Hematopoietic multipotent progenitor cell treated with erythropoietin and hydrocortisone succinate and interleukin-3 and kit ligand, for 4 days (in vitro differentiated cells): ENCODE measurements around the gene IPMK.
"Not testable (repeated sequence)": the region's sequence is repeated elsewhere in the genome, so short reads cannot be mapped to it uniquely, and the experiment has no call there.

Experiments used
- DNase-seq: peaks from one replicate; pipeline ENCODE4 v3.0.0-alpha.2; 2015

Gene IPMK

DNA sequence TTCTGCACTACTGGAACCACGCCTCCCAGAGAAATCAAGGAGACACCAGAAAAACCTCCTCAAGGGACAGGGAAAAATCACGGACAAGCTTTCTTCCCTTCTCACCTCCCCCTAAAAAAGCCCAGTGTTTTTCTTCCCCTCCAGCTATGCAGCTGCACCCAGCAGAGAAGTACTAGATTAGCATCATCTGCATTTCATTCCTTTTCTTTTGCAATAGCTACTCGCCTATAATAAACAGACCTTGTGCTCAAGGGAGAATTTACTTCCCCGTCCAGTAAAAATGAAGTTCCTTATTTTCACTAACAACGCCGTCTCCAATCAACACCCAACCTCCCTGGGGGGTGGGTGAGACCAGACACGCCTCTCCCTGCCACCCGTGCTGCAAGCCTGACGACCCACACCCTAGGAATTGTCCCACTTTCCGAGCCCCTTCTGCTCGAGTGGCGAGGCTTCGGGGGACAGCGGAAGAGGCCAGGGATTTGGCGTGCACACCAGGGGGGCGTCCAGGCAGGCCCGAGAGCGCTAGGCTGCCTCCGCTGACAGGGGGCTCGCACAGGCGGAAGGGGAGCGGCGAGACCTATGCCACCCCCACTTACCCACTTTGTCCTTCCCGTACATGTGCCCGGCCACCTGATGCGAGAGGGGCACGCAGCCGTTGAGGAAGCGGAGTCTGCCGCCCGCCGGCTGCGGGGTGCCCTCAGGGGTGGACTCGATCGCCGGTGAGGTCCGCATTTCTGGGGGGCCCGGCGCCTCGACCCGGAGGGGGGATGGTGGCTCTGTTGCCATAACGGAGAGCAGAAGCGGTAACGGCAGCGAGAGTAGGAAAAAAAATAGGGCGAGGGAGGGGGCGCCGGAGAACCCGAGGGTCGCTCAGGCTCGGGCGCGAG lies 625 bp downstream of the IPMK start:
- peak; percentile 92 for DNase-seq

DNA sequence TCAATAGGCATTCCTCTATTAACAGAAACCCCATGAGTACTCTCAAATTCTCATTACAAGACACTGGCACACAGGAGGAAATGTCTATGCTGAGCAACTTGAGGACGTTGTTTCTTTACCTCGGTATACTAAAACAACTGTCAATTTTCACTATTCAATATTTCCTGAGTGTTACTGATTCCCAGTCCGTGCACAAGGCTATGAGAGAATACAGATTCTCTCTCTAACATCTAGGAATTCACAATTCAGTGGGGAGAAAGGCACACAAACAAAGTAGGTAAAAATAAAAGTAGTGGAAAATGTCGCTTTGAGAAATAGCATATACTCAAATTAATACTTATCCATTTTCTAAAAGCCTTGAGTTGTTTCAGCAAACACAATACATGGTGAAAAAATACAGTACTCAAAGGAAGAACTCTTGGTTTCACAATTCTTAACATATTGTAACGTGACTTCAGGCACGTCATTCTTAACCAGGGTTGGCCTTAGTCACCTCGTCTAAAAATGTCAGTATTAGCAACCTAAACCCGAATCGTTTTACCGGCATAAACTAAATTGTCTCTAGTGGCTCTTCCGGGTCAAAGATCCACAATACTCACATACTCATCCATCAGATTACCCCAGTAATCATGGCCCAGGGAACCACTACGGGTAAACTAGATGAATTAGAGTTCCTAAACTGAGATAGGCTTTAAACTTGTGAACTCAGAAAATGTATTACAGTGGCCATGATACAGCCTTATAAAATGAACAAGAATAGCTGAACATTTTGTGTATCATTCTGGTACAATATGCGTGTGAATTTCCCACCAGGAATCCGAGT lies 1.5 kb downstream of the IPMK start:
- peak; percentile 65 for DNase-seq

DNA sequence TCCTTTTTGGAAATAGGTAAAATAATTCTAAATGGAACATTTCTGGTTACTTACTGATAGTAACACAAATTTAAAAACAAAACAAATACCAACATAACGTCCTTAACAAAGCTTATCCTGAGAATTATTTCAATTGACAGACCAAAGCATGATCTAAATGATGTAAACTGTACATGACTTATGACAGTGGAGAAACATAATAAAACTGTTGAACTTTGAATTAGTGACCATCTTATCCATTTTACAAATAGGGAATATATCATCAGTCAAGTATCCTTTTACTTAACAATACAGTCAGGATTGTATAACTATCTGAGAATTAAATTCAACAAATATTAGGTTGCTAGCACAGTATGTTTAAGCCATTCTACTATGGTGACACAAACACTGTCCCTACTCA lies 2.4 kb downstream of the IPMK start:
- DNase-seq, result no peak

DNA sequence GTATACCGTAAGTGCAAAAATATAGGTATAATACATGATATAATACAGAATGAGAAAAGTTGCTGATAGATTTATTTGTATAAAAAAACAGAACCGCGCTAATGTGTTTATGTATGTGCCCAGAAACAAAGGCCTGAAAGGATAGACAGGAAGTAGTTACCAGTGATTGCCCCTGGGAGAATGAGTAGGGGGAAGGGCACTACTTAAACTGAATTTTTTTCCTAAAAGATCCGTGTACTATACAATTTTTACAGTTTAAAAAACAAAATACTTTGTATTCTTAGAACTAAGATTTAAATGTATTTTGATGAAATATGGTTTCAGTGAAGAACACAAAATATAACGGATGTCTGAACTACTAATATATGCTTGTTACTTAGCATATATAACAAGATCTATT lies 2.9 kb downstream of the IPMK start:
- DNase-seq, result peak; percentile 64

DNA sequence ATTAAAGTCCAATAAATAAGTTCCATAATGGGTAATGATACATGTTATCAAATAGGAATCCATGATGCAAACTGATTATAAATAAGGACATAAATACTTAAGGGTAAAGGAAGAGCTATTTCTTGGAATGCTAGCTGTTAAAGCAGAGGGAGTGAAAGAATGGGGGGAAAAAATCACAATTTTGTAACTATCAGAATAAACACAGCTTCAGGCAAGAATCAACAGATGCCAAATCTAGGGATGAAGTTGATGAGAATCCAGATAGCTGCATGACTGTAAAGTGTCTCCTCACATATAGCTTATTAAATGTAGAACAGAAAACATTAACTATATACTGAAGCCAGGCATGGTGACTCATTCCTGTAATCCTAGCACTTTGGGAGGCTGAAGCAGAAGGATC lies 4.9 kb downstream of the IPMK start:
- no peak for DNase-seq

DNA sequence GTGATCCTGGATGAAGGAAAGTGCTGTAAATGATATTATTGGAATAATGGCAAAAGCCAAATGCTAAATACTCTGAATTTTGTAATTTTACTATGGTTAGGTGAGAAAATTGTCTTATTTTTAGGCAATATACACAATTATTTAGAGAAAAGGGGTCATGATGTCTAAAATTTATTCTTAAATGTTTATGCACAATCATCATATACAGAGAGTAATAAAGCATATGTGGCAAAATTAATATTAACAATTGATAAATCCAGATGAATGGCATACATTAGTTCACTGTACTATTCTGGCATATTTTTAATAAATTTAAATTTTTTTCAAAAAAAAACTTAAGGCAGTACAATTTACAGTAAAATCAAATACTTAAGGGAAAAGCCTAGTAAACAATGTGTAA lies 7.4 kb downstream of the IPMK start:
- no peak for DNase-seq

DNA sequence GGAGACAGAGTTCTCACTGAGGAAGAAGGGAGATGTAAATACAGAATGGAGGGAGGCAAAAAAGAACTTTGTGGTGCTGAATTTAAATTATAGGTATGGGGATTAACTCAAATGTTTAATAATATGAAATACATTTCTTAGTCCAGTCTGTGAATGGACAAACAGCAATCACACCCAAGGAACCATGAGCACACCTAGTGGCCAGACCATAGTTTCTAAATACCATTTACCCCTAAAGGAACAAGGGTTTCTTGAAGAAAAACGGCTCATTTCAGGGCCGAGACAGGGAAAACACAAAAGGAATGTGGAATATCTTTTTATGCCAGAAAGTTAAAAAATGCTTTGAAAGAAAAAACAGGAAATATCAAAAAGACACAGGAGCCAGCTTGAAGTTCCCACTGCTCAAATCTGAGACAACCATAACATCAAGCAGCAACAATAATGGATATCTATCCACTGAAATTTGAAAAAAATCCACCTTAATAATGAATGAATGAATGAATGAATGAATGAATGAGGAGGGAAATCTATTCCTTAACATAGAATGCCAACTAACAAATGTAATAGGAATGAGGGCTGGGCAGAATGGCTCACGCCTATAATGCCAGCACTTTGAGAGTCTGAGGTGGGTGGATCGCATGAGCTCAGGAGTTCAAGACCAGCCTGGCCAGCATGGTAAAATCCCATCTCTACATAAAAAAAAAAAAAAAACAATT lies 8.6 kb downstream of the IPMK start:
- DNase-seq, result no peak

DNA sequence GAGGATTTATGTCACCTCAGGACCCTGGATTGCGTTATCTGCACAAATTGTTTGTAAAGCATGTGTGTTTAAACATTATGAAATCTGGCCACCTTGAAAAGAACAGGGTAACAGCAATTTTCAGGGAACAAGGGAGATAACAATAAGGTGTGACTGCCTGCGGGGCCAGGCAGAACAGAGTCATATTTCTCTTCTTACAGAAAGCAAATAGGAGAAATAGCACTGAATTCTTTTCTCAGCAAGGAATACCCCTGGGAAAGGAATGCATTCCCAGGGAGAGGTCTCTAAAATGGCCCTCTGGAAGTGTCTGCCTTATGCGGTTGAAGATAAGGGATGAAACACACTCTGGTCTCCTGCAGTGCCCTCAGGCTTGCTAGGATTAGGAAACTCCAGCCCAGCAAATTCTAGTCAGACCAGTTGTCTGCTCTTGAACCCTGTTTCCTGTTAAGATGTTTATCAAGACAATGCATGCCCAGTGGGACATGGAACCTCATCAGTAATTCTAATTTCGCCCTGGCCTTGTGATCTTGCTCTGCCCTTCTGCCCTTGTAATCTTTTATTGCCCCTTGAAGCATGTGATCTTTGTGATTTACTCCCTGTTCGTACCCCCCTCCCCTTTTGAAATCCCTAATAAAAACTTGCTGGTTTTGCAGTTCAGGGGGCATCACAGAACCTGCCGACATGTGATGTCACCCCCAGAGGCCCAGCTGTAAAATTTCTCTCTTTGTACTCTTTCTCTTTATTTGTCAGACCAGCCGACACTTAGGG lies 11.5 kb downstream of the IPMK start:
- DNase-seq, result not testable (repeated sequence)

DNA sequence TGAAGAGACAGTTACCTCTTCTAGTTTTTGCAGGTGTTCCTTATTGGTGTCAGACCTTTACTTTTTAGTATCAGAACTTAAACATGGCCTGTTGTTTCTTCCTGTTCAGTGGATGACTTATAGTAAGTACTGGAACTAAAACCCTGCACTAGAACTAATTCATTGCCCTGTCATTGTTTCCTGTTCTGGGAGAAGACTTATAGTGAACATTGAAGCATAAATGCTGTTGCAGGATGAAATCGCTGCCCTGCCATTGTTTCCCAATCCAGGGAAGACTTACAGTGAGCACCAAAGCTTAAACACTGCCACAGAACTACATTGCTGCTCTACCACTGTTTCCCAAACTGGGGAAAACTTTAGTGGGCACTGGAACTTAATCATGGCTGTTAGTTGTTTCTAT lies 13.1 kb downstream of the IPMK start:
- no peak for DNase-seq

DNA sequence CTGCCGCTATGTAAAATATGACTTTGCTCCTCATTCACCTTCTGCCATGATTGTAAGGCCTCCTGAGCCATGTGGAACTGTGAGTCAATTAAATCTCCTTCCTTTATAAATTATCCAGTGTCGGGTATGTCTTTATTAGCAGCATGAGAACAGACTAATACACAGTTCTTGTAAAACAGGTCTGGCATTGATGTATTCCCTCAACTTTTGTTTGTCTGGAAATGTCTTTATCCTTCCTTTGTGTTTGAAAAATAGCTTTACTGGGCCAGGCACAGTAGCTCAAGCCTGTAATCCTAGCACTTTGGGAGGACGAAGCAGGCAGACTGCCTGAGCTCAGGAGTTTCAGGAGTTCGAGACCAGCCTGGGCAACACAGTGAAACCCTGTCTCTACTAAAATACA lies 14.5 kb downstream of the IPMK start:
- DNase-seq, result no peak

DNA sequence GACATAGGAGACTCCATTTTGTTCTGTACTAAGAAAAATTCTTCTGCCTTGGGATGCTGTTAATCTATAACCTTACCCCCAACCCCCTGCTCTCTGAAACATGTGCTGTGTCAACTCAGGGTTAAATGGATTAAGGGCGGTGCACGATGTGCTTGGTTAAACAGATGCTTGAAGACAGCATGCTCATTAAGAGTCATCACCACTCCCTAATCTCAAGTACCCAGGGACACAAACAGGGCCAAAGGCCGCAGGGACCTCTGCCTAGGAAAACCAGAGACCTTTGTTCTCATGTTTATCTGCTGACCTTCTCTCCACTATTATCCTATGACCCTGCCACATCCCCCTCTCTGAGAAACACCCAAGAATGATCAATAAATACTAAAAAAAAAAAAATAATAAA lies 23.0 kb downstream of the IPMK start:
- not testable (repeated sequence) for DNase-seq

DNA sequence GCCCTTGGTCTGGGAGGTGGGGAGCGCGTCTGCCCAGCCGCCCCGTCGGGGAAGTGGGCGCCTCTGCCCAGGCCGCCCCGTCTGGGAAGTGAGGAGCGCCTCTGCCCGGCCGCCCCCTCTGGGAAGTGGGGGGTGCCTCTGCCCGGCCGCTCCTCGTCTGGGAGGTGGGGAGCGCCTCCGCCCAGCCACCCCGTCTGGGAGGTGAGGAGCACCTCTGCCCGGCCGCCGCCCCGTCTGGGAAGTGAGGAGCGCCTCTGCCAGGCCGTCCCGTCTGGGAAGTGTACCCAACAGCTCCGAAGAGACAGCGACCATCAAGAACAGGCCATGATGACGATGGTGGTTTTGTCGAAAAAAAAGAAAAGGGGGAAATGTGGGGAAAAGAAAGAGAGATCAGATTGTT lies 23.5 kb downstream of the IPMK start:
- not testable (repeated sequence) for DNase-seq

DNA sequence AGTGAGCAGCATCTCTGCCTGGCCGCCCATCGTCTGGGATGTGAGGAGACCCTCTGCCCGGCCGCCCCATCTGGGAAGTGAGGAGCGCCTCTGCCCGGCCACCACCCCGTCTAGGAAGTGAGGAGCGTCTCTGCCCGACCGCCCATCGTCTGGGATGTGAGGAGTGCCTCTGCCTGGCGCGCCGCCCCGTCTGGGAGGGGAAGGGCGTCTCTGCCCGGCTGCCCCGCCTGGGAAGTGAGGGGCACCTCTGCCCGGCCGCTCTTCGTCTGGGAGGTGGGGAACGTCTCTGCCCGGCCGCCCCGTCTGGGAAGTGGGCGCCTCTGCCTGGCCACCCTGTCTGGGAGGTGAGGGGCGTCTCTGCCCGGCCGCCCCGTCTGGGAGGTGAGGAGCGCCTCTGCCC lies 23.9 kb downstream of the IPMK start:
- not testable (repeated sequence) for DNase-seq

DNA sequence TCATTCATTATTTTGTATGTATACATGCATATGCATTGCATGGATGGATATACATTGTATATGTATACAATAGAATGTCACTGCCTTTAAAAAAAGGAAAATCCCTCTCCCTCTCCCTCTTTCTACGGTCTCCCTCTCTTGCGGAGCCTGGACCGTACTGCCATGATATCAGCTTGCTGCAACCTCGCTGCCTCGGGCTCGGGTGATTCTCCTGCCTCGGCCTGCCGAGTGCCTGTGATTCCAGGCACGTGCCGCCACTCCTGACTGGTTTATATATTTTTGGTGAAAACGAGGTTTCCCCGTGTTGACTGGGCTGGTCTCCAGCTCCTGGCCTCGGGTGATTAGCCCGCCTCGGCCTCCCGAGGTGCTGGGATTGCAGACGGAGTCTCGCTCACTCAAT lies 24.4 kb downstream of the IPMK start:
- DNase-seq, result no peak

DNA sequence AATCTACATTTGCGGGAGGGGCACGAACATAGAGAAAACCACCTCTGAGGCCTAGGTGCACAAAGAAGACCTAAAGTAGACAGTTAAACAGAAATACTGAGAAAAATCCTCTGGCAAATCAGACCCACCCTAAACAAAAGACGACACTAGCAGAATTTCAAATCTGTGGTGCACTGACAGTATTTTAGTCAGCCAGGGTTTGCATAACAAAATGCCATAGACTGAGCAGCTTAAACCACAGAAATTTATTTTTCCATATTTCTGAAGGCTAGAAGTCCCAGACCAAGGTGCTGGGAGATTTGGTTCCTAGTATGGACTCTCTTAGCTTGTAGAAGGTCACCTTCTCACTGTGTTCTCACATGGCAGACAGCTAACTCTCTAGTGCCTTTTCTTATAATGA lies 26.3 kb downstream of the IPMK start:
- DNase-seq, result no peak

DNA sequence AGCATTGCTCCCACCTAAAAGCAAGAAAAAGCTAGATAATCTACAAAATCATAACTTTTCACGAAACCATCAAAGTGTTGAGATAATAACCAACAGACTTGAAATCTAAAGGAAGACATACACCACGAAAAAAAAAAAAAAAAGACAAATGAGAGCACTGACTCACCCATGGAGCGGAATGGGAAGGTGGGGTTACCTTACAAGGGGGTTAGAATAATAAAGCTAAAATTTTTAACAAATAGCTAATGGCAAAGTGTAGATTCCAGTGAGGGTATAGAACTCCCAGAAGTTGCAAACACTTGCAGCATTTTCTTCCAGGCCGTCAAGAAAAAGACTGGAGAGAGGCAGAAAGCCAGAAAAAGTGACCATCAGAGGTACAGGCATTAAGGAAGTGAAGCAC lies 27.2 kb downstream of the IPMK start:
- no peak for DNase-seq

DNA sequence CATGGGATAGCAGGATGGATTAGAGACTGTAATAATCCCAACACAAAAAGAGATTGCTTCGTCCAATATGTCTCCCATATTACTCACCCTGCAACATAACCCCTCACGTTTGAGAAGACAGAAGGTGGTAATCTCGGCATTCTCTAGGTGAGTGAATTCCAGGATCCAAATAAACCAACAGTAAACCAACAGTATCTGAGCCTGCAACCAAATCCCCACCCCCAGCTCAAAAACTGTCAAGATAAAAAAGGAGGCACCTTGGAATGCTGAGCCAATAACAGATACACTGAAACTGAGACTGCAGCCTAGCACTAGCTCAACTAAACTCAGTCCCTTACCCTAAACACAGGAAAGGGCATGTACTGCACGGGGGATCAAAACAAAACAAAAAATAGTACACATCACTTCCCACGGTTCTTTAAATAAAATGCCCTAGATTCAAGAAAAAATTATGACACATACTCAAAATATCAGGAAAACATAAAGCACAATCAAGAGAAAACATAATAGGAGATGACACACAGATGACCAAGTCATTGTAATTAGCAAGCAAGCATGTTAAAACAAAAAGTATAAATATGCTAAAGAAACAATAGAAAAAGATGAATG lies 28.0 kb downstream of the IPMK start:
- no peak for DNase-seq

DNA sequence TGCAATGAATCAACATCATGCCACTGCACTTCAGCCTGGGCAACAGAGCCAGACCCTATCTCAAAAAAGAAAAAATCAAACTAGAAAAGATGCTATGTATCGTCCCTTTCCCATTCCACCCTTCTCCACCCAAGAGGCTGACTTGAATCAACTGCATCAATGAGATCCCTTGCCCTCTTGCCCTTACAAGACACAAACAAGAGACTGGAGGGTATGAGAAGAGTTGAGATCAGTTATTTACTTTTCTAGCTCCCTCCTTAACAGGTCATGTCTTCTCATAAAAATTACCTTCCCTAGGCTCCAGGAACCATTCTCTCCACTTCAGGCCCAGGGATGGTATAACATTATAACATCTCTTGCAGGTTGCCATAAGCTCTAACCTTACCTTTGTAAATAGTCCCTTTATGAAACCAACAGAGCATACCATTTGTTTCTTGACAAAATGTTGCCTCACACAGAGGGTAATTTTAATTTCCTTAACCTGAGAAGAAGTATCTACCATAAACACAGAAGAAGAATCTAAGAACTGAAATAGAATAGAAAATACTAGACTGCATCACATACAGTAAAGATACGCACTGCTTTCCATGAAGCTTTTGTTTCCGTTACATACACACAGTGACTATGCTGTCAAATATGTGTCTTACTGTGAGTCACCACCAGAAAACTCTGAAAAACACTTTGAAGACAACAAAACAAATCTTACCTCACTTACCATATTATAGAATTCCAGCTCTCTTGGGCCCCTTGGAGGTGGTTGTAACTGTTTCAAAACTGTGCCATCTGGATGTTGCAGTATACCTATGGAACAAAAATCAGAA lies 30.5 kb downstream of the IPMK start:
- no peak for DNase-seq

DNA sequence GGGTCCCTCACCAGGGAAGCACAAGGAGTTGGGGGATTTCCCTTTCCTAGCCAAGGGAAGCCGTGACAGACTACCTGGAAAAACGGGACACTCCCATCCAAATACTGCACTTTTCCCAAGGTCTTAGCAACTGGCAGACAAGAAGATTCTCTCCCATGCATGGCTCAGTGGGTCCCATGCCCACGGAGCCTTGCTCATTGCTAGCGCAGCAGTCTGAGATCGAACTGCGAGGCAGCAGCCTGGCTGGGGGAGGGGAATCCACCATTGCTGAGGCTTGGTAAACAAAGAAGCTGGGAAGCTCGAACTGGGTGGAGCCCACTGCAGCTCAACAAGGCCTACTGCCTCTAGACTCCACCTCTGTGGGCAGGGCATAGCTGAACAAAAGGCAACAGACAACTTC lies 37.8 kb downstream of the IPMK start:
- not testable (repeated sequence) for DNase-seq

DNA sequence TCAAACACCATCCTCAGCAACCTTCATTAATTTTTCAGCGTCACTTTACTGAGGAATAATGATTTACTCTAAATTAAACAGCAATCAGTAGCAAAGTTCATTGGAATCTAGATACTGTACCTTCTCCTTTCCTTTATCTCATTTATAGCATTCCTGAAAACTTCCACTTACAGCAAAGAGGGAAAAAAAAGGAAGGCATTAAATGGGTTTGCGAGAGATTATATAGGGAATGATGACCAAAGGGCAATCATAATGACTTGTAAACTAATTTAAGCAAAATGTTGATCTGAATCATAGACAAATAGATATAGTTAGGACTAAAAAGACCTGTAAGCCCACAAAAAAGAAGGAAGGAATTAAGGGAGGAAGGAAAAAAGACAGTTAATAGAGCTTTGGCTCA lies 42.0 kb downstream of the IPMK start:
- DNase-seq, result no peak

DNA sequence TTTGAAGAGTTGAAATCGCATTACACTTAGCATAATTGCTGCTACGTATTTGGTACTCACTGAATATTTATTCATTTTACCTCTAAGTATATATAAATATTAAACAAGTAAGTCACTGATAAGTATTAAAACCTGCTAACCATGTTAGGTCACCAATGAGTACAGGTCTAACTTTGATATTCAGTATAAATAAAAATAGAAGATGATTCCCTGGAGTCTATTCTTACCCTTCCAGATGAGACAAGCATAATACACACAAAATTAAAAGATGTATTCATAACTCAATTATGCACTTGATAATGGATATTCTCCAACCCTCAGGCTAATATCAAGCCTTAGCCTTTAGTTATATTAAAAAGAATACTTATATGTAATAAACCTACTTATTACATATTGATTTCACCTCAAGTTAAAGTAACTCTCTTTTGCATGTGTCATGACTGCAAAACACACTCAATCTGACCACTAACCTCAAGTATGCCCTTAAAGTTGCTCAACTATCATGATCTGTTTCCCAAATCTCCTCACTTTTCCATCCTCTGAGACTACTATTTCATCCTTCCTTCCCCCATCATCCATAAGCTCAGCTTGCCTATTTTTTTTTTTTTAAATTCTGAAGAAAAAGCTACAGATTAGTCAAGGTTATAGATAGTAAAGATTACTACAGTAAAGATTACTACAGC lies 46.8 kb downstream of the IPMK start:
- no peak for DNase-seq
